Neutrophil (primary cell): Measurements from ENCODE around the gene HMCN1.

ENCODE experiments used
- H3K27ac ChIP-seq: fragments of 200-600 bp; sonication (generic); 2 replicates; pipeline ENCODE4 v1.5.1; 2016; ENCODE audit warnings: mild to moderate bottlenecking, moderate library complexity
- H3K27me3 ChIP-seq: fragments of 200-600 bp; sonication (generic); 2 replicates; pipeline ENCODE4 v1.6.0; 2016; ENCODE audit warnings: mild to moderate bottlenecking
- H3K36me3 ChIP-seq: fragments of 200-600 bp; sonication (generic); 2 replicates; pipeline ENCODE4 v1.5.1; 2017
- H3K4me1 ChIP-seq, 2 experiments: fragments of 200-600 bp in 1 of 2; sonication (generic) in 1 of 2; 1 replicate in 1 of 2; 2 replicates in 1 of 2; pipeline versions ENCODE4 v1.5.1 to v1.6.1; 2013 to 2016; ENCODE audit warnings: low read depth in 1 of 2, low read length in 1 of 2, mild to moderate bottlenecking in 1 of 2, moderate library complexity in 1 of 2; ENCODE audit not compliant: control insufficient read depth in 1 of 2, insufficient read depth in 1 of 2
- H3K4me3 ChIP-seq, 2 experiments: fragments of 200-600 bp in 1 of 2; sonication (generic) in 1 of 2; 1 replicate in 1 of 2; 2 replicates in 1 of 2; pipeline ENCODE4 v1.5.1; 2013 to 2016; ENCODE audit warnings: low read depth in 1 of 2, low read length in 1 of 2, mild to moderate bottlenecking in 1 of 2, moderate library complexity in 1 of 2
- H3K9me3 ChIP-seq: fragments of 200-600 bp; sonication (generic); 2 replicates; pipeline ENCODE4 v1.5.1; 2016
- TF ChIP-seq, protein P1 (sequence below): fragments of 200-600 bp; sonication (generic); IDR thresholded peaks from 2 replicates; pipeline ENCODE4 v1.5.1; 2016; ENCODE audit warnings: antibody characterized with exemption

Gene HMCN1

DNA sequence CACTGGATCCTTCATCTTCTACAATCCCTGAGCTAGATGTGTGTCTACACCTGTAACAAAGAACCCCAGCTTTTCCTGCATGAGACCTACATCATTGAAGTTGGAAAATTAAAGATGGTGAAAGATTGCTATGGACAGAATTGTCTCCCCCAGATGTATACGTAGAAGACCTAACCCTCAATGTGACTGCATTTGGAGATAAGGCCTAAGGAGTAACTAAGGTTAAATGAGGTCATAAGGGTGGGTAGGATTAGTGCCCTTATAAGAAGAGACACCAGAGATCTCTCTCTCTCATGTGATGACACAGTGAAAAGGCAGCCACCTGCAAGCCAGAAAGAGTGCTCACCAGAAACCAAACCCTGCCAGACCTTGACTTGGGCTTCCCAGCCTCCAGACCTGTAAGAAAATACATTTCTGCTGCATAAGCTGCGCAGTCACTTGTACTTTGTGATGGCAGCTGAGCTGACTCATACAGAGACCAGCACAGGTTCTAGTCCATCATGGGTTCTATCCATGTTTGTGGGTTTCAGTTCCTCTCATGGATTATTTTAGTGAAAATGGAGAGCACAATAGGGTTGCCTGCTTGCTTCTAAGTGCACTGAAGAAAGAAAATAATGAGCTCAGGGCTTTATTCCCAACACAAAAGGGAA lies 460.0 kb downstream of the HMCN1 start:
- H3K27me3 ChIP-seq = no peaks in the 10 kb centered on the region
- H3K36me3 ChIP-seq = no peaks in the 10 kb centered on the region
- no peak overlapping the region for H3K4me3 ChIP-seq
- H3K27ac ChIP-seq = no peak overlapping the region
- TF ChIP-seq, protein P1, sequence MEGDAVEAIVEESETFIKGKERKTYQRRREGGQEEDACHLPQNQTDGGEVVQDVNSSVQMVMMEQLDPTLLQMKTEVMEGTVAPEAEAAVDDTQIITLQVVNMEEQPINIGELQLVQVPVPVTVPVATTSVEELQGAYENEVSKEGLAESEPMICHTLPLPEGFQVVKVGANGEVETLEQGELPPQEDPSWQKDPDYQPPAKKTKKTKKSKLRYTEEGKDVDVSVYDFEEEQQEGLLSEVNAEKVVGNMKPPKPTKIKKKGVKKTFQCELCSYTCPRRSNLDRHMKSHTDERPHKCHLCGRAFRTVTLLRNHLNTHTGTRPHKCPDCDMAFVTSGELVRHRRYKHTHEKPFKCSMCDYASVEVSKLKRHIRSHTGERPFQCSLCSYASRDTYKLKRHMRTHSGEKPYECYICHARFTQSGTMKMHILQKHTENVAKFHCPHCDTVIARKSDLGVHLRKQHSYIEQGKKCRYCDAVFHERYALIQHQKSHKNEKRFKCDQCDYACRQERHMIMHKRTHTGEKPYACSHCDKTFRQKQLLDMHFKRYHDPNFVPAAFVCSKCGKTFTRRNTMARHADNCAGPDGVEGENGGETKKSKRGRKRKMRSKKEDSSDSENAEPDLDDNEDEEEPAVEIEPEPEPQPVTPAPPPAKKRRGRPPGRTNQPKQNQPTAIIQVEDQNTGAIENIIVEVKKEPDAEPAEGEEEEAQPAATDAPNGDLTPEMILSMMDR = no peak
- H3K4me1 ChIP-seq = no peaks in the 10 kb centered on the region
- no peaks in the 10 kb centered on the region for H3K9me3 ChIP-seq

DNA sequence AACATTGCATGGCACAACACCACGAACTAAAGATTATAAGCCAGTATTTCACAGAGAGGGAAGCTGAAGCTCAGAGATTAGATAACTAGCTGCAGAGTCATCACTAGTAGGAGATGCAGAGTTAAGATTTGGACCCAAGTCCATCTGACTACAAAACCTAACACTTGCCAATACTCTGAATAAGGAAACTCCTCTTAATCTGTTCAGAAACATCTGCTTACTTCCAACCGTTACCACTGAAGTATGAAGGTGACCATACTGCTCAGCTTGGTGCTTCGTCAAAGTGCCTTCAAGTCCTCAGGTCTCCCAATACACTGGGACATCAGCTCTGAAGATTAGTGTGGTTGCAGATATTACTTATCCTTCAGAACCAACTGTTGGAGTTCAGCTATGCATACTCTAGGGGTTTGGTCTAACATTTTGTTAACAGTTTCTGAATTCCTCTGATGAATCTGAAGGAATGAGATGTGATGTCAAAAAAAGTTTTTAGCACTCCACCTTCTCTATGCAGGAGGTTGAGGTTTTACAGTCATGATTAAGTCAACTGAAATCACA lies 461.3 kb downstream of the HMCN1 start:
- H3K27me3 ChIP-seq = no peaks in the 10 kb centered on the region
- TF ChIP-seq, protein P1 = no peak
- no peak overlapping the region for H3K4me3 ChIP-seq
- H3K4me1 ChIP-seq = no peaks in the 10 kb centered on the region
- no peak overlapping the region for H3K27ac ChIP-seq
- no peaks in the 10 kb centered on the region for H3K9me3 ChIP-seq
- no peaks in the 10 kb centered on the region for H3K36me3 ChIP-seq

DNA sequence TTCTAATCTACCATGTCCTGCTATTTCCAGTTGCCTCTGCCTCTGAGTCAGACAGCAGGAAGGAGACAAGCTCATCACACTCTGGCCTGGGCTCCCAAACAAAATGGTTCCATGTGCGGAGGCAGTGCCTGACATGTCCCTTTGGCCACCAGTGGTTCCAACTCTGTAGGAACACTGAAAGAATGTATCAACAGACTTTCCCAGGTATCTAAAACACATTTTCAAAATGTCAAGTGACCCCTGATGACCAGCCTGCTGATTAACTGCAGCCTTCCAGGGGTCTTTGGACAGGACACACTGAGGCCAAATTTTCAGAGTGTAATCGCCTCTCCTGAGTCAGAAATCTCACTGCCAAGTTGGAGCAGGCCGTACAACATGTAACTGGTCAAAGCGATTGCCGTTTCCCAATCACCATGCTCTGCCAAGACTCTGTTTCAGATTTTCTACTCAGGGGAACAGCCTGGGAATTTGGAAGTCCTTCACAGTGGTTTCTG lies 468.1 kb downstream of the HMCN1 start:
- no peaks in the 10 kb centered on the region for H3K4me1 ChIP-seq
- no peaks in the 10 kb centered on the region for H3K36me3 ChIP-seq
- H3K9me3 ChIP-seq = no peaks in the 10 kb centered on the region
- H3K27me3 ChIP-seq = no peaks in the 10 kb centered on the region
- TF ChIP-seq, protein P1 = no peak
- no peak overlapping the region for H3K27ac ChIP-seq
- no peak overlapping the region for H3K4me3 ChIP-seq

DNA sequence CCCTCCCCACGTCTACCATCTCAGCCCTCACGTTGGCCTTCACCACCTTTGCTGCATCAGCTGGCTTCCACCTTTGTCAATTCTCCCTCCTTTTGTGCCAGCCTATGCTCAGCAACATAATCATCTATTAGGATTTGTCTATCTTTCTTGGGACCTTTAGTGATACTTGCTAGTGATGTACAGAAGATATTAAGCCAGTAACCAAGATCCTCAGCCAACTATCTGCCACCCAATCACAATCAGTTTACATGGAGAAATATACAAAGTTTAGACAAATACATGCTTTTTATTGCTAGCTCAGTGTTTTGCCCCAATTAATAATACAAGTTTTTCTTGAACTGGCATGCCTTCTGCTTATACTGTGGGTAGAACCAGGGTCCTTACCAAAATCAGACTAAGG lies 468.6 kb downstream of the HMCN1 start:
- TF ChIP-seq, protein P1 = no peak
- no peak overlapping the region for H3K27ac ChIP-seq
- H3K27me3 ChIP-seq = no peaks in the 10 kb centered on the region
- no peaks in the 10 kb centered on the region for H3K36me3 ChIP-seq
- H3K9me3 ChIP-seq = no peaks in the 10 kb centered on the region
- no peak overlapping the region for H3K4me3 ChIP-seq
- H3K4me1 ChIP-seq = no peaks in the 10 kb centered on the region

DNA sequence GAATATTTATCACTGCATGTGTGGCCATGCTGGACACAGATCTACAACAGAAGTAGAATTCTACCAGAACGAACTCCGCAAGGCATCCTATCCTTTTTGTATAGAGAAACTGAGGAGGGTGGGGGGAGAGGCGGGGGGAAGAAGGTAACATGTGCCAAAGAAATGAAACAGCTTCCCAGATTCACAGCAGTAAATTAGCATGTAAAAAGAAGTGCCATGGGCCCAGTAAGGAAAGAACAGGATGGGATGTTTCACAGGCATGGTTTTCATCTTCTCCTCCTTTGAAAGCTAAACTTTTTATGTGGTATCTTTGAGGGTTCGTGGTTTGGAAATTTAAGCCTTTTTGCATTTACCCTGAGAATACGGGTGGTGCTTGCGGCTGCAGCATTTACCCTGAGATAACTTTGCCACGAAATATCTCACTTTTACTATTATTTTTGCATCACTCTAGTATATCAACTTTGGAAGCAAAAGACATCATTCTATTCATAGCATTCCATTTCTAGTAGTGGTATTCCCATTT lies 471.9 kb downstream of the HMCN1 start:
- no peaks in the 10 kb centered on the region for H3K9me3 ChIP-seq
- TF ChIP-seq, protein P1 = no peak

More for the DNA sequence above, 471.9 kb downstream of the HMCN1 start:
- H3K27me3 ChIP-seq = no peaks in the 10 kb centered on the region
- H3K27ac ChIP-seq = no peak overlapping the region
- no peaks in the 10 kb centered on the region for H3K4me1 ChIP-seq
- no peak overlapping the region for H3K4me3 ChIP-seq
- H3K36me3 ChIP-seq = no peaks in the 10 kb centered on the region
